ENCODE measurements around the gene ZNF630.
"Not testable (repeated sequence)": the region's sequence is repeated elsewhere in the genome, so short reads cannot be mapped to it uniquely, and the experiment has no call there.

The ZNF630 gene

DNA sequence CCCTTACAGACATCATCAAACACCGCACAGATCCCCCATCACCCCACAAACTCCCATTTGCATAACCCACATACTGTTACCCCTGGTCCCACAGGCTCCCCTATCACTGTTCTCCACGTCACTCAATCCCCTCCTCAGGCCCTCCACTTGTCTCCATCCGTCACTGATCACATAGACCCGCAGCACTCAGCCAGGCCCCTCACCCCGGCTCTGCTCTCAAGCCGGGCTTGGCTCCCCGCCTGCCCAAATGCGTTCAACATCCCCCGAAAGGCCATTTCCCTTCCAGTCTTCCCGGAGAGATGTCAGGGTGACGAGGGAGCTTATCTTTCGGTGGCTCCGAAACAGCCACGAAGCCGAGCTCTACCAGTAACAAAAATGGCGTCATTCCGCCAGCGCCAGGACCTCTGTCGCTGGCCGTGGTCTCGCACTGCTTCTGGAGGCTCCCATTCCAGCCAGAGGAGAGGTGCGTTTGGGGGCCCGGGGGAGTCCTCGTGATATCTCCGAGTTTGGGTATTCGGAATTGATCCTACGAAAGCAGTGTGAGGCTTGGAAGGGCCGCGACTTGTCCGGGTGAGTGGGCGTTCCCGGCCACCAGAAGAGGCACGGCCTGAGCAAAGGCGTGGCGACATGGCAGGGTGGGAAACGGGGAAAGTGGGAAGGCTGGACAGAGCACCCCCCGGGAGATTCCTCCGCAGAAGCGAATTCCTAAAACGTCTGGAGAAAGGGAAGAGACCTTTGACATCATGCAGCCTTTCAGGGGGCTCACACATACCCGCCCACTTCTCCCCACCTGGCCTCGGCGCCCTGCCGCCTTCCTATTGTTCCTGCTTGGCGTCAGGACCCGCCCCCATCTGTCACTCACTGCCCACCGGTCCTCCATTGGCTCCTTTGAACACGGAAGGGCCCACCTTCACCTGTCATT lies at the start of gene ZNF630:
Gene ZNF630, minus strand, starts transcription at position 577 of the 922 bp plus-strand sequence. CDS start 4,754 bp downstream, outside the sequence.
- Histone ChIP-seq H3K9ac (ENCODE audit: low read length in 2 of 2) (peak within 1 kb of the TSS; percentile 85 to 86), H3K27ac (ENCODE audit: low read length) (peak within 1 kb of the TSS; percentile 64), H3K4me3 (ENCODE audit: low read length in 2 of 2) (peak within 1 kb of the TSS; percentile 84 to 85), H3K4me1 (ENCODE audit: control insufficient read depth, insufficient read depth, low read length) (peaks cover 4% of the 10 kb centered on the region), H3K27me3 (ENCODE audit: control insufficient read depth in 1 of 2, insufficient read depth in 2 of 2, low read length in 2 of 2) (peaks cover 0 to 2% of the 10 kb centered on the region in 2 donors), H3K9me3 (ENCODE audit: control insufficient read depth in 2 of 2, low read length in 2 of 2) (no peaks in the 10 kb centered on the region), H3K36me3 (ENCODE audit: control insufficient read depth in 2 of 2, insufficient read depth in 2 of 2, low read length in 2 of 2) (no peaks in the 10 kb centered on the region)

DNA sequence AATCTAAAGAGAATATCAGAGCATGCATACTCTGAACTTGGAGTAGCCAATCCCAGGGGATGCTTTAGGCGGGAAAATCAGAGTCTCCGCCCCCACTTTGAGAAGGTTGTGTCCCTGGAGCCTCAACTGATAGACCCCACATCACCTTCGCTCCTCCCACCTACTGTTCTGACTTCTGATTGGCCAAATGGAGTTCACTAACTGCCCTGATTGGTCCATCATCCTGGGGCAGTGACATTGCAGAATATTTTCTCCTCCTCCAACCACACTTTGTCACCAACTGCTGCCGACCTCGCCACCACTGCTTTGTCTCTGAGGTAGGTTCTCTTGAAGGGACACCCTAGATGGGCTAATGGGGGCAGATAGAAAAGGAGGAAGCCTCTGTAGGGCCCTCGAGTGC lies 36.3 kb upstream of the ZNF630 start:
- no peaks in the 10 kb centered on the region for H3K36me3 ChIP-seq (ENCODE audit: control insufficient read depth in 2 of 2, insufficient read depth in 2 of 2, low read length in 2 of 2)
- no peak overlapping the region for H3K9ac ChIP-seq (ENCODE audit: low read length in 2 of 2)
- H3K9me3 ChIP-seq (ENCODE audit: control insufficient read depth in 2 of 2, low read length in 2 of 2) = no peaks in the 10 kb centered on the region
- H3K4me3 ChIP-seq (ENCODE audit: low read length in 2 of 2) = no peak overlapping the region
- peaks cover 0 to 6% of the 10 kb centered on the region in 2 donors for H3K27me3 ChIP-seq (ENCODE audit: control insufficient read depth in 1 of 2, insufficient read depth in 2 of 2, low read length in 2 of 2)
- H3K4me1 ChIP-seq (ENCODE audit: control insufficient read depth, insufficient read depth, low read length) = no peaks in the 10 kb centered on the region
- H3K27ac ChIP-seq (ENCODE audit: low read length) = no peak overlapping the region

DNA sequence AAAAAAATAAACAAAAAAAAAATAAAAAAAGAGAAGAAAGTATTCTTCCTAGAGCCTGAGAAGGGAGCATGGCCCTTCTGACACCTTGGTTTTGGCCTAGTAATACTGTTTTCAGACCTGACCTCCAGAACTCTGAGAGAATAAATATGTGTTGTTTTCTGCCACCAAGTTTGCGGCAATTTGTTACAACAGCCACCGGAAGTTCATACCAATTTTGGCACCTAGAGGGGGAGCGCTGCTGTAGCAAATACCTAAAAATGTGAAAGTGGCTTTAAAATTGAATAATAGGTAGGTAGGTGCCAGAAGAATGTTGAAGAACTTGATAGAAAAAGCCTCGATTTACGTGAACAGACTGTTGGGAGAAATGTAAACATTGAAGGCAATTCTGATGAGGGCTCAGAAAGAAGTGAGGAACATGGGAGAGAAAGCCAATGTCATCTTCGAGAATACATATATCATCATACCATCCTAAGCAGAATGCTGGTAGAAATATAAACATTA lies 31.5 kb upstream of the ZNF630 start:
- Histone ChIP-seq H3K36me3 (ENCODE audit: control insufficient read depth in 2 of 2, insufficient read depth in 2 of 2, low read length in 2 of 2) (no peaks in the 10 kb centered on the region), H3K27me3 (ENCODE audit: control insufficient read depth in 1 of 2, insufficient read depth in 2 of 2, low read length in 2 of 2) (peaks cover 0 to 3% of the 10 kb centered on the region in 2 donors), H3K9ac (ENCODE audit: low read length in 2 of 2) (no peak overlapping the region), H3K4me3 (ENCODE audit: low read length in 2 of 2) (no peak overlapping the region), H3K27ac (ENCODE audit: low read length) (no peak overlapping the region), H3K9me3 (ENCODE audit: control insufficient read depth in 2 of 2, low read length in 2 of 2) (peaks cover 0 to 8% of the 10 kb centered on the region in 2 donors), H3K4me1 (ENCODE audit: control insufficient read depth, insufficient read depth, low read length) (no peaks in the 10 kb centered on the region)

- H3K9me3 ChIP-seq (ENCODE audit: control insufficient read depth in 2 of 2, low read length in 2 of 2) = peaks cover 0 to 8% of the 10 kb centered on the region in 2 donors
These were observed 30.0 kb upstream of the ZNF630 start for GRCh38 chrX:48101443-48101842.

GRCh38 chrX:48092558-48092957 lies 21.1 kb upstream of the ZNF630 start:
- not testable (repeated sequence) for H3K9ac ChIP-seq (ENCODE audit: low read length in 2 of 2); H3K27ac ChIP-seq (ENCODE audit: low read length); H3K4me1 ChIP-seq (ENCODE audit: control insufficient read depth, insufficient read depth, low read length); H3K9me3 ChIP-seq (ENCODE audit: control insufficient read depth in 2 of 2, low read length in 2 of 2); H3K27me3 ChIP-seq (ENCODE audit: control insufficient read depth in 1 of 2, insufficient read depth in 2 of 2, low read length in 2 of 2); H3K36me3 ChIP-seq (ENCODE audit: control insufficient read depth in 2 of 2, insufficient read depth in 2 of 2, low read length in 2 of 2); H3K4me3 ChIP-seq (ENCODE audit: low read length in 2 of 2)

More at GRCh38 chrX:48101443-48101842, 30.0 kb upstream of the ZNF630 start:
- no peak overlapping the region for H3K9ac ChIP-seq (ENCODE audit: low read length in 2 of 2)
- H3K27me3 ChIP-seq (ENCODE audit: control insufficient read depth in 1 of 2, insufficient read depth in 2 of 2, low read length in 2 of 2) = peaks cover 0 to 3% of the 10 kb centered on the region in 2 donors
- no peaks in the 10 kb centered on the region for H3K36me3 ChIP-seq (ENCODE audit: control insufficient read depth in 2 of 2, insufficient read depth in 2 of 2, low read length in 2 of 2)
- no peak overlapping the region for H3K4me3 ChIP-seq (ENCODE audit: low read length in 2 of 2)
- no peak overlapping the region for H3K27ac ChIP-seq (ENCODE audit: low read length)
- no peaks in the 10 kb centered on the region for H3K4me1 ChIP-seq (ENCODE audit: control insufficient read depth, insufficient read depth, low read length)

- Histone ChIP-seq H3K4me1 (ENCODE audit: control insufficient read depth, insufficient read depth, low read length) (no peaks in the 10 kb centered on the region), H3K4me3 (ENCODE audit: low read length in 2 of 2) (no peak overlapping the region), H3K27ac (ENCODE audit: low read length) (no peak overlapping the region), H3K27me3 (ENCODE audit: control insufficient read depth in 1 of 2, insufficient read depth in 2 of 2, low read length in 2 of 2) (peaks cover 0 to 11% of the 10 kb centered on the region in 2 donors), H3K36me3 (ENCODE audit: control insufficient read depth in 2 of 2, insufficient read depth in 2 of 2, low read length in 2 of 2) (no peaks in the 10 kb centered on the region), H3K9ac (ENCODE audit: low read length in 2 of 2) (no peak overlapping the region), H3K9me3 (ENCODE audit: control insufficient read depth in 2 of 2, low read length in 2 of 2) (no peaks in the 10 kb centered on the region)
These were observed 18.7 kb upstream of the ZNF630 start for GRCh38 chrX:48090123-48090522.

GRCh38 chrX:48086082-48086481 lies 14.6 kb upstream of the ZNF630 start:
- H3K9me3 ChIP-seq (ENCODE audit: control insufficient read depth in 2 of 2, low read length in 2 of 2) = no peaks in the 10 kb centered on the region
- no peaks in the 10 kb centered on the region for H3K4me1 ChIP-seq (ENCODE audit: control insufficient read depth, insufficient read depth, low read length)
- no peak overlapping the region for H3K4me3 ChIP-seq (ENCODE audit: low read length in 2 of 2)
- H3K9ac ChIP-seq (ENCODE audit: low read length in 2 of 2) = no peak overlapping the region
- H3K27me3 ChIP-seq (ENCODE audit: control insufficient read depth in 1 of 2, insufficient read depth in 2 of 2, low read length in 2 of 2) = peaks cover 0 to 11% of the 10 kb centered on the region in 2 donors
- no peak overlapping the region for H3K27ac ChIP-seq (ENCODE audit: low read length)
- no peaks in the 10 kb centered on the region for H3K36me3 ChIP-seq (ENCODE audit: control insufficient read depth in 2 of 2, insufficient read depth in 2 of 2, low read length in 2 of 2)

GRCh38 chrX:48083706-48084105 lies 12.3 kb upstream of the ZNF630 start:
- no peaks in the 10 kb centered on the region for H3K9me3 ChIP-seq (ENCODE audit: control insufficient read depth in 2 of 2, low read length in 2 of 2)
- no peaks in the 10 kb centered on the region for H3K4me1 ChIP-seq (ENCODE audit: control insufficient read depth, insufficient read depth, low read length)
- H3K9ac ChIP-seq (ENCODE audit: low read length in 2 of 2) = no peak overlapping the region
- H3K27me3 ChIP-seq (ENCODE audit: control insufficient read depth in 1 of 2, insufficient read depth in 2 of 2, low read length in 2 of 2) = peaks cover 0 to 8% of the 10 kb centered on the region in 2 donors
- H3K4me3 ChIP-seq (ENCODE audit: low read length in 2 of 2) = no peak overlapping the region
- H3K27ac ChIP-seq (ENCODE audit: low read length) = no peak overlapping the region
- no peaks in the 10 kb centered on the region for H3K36me3 ChIP-seq (ENCODE audit: control insufficient read depth in 2 of 2, insufficient read depth in 2 of 2, low read length in 2 of 2)

- Histone ChIP-seq H3K4me3 (ENCODE audit: low read length in 2 of 2) (no peak overlapping the region), H3K4me1 (ENCODE audit: control insufficient read depth, insufficient read depth, low read length) (no peaks in the 10 kb centered on the region), H3K9ac (ENCODE audit: low read length in 2 of 2) (no peak overlapping the region), H3K27me3 (ENCODE audit: control insufficient read depth in 1 of 2, insufficient read depth in 2 of 2, low read length in 2 of 2) (peaks cover 0 to 8% of the 10 kb centered on the region in 2 donors), H3K36me3 (ENCODE audit: control insufficient read depth in 2 of 2, insufficient read depth in 2 of 2, low read length in 2 of 2) (no peaks in the 10 kb centered on the region), H3K27ac (ENCODE audit: low read length) (no peak overlapping the region), H3K9me3 (ENCODE audit: control insufficient read depth in 2 of 2, low read length in 2 of 2) (no peaks in the 10 kb centered on the region)
These were observed 11.8 kb upstream of the ZNF630 start for GRCh38 chrX:48083212-48083611.

DNA sequence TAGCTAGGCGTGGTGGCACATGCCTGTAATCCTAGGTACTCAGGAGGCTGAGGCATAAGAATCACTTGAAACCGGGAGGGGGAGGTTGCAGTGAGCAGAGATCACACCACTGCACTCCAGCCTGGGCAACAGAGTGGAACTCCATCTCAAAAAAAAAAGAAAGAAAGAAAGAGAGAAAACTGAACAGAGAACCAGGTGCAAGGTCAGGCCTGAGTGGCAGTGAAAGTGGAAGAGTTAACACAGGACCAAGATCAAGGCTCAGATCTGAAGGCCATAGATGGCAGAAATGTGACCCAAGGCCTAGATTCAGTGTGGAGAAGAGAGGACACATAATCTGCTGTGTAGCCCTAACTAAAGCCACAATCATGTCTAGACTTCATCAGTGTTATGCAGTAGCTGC lies 4.9 kb upstream of the ZNF630 start:
- H3K9ac ChIP-seq (ENCODE audit: low read length in 2 of 2) = no peak overlapping the region
- H3K36me3 ChIP-seq (ENCODE audit: control insufficient read depth in 2 of 2, insufficient read depth in 2 of 2, low read length in 2 of 2) = no peaks in the 10 kb centered on the region
- peaks cover 0 to 2% of the 10 kb centered on the region in 2 donors for H3K9me3 ChIP-seq (ENCODE audit: control insufficient read depth in 2 of 2, low read length in 2 of 2)
- no peak overlapping the region for H3K27ac ChIP-seq (ENCODE audit: low read length)
- no peaks in the 10 kb centered on the region for H3K4me1 ChIP-seq (ENCODE audit: control insufficient read depth, insufficient read depth, low read length)
- no peak overlapping the region for H3K4me3 ChIP-seq (ENCODE audit: low read length in 2 of 2)
- peaks cover 0 to 2% of the 10 kb centered on the region in 2 donors for H3K27me3 ChIP-seq (ENCODE audit: control insufficient read depth in 1 of 2, insufficient read depth in 2 of 2, low read length in 2 of 2)
